ENCODE measurements around the gene XCR1. TPM values are rescaled to one million over a fixed set of nuclear protein-coding genes. Genes with fewer than 3 reads are reported as not detected.

XCR1 gene
- total and polyA plus RNA-seq, 2 of the 8 experiments (the other 6 are each of a cell fraction or from before 2014, with no cell fraction given), result 0.53 TPM; not detected in 1

DNA sequence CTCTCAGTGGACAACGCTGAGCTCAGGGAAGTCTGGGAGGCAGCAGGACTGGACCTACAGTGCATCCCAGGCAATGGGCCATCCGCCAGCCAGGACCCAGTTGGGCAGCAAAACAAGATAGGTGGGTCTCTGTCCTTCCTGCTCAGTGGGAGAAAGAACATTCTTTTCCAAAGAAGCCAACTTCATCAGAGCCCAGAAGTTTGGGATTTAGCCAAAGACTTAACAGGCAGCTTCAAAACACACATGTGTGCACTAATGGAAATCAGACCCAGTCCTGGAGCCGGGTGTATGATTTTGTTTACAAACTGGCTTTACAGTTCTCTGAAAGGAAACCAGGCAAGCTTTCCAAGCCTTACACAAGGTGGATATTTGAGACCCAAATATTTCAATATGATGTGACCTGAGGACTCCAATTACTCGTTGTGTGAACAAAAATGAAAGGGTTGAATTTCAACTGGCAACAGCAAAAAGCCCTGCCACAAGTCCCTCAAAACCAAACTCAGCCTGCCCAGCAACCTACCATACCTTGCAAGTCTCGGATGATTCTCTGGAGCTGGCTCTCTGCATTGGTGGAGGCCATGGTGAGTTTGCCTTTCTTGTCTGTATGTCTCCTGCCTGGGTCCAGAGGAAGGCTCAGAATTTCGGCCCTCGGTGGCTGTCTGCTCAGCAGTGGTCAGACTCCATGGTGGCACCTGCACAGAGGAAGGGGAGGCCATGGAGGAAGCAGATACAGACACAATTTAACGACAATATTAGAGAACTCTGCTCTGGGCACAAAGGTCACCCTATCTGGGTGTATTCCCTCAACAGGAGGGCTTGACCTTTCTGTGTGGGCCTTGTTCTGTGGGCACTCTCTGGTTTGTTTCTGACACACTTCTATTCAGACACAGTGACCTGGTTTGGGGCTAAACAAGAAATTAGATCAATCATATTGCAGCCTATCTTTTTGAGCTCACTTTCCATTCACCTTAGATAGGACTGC lies 42.7 kb downstream of the XCR1 start (continued):
- TF ChIP-seq ATF2 (IDR thresholded peaks at IDR 0.05; ENCODE audit: low read length), result no peak
- no peak for TF ChIP-seq NRF1 (IDR thresholded peaks at IDR 0.05; ENCODE audit: low read depth, low read length)
- TF ChIP-seq CBX8 (IDR thresholded peaks at IDR 0.05; ENCODE audit: borderline replicate concordance, low read depth, low read length), result no peak
- TF ChIP-seq MAX (IDR thresholded peaks at IDR 0.05), result no peak
- no peak for TF ChIP-seq CTBP2 (IDR thresholded peaks at IDR 0.05; ENCODE audit: borderline replicate concordance, insufficient read depth, insufficient read length, low read length)
- TF ChIP-seq GTF2F1 (IDR thresholded peaks at IDR 0.05; ENCODE audit: borderline replicate concordance, low read depth, low read length), result no peak
- no peak for TF ChIP-seq SP4 (IDR thresholded peaks at IDR 0.05; ENCODE audit: low read length)
- no peak for TF ChIP-seq CHD1 (IDR thresholded peaks at IDR 0.05; ENCODE audit: low read depth, low read length)
- no peak for TF ChIP-seq TAF7 (optimal IDR thresholded peaks at IDR 0.05; ENCODE audit: borderline replicate concordance, low read depth, low read length)
- no peak for TF ChIP-seq PHF8 (conservative IDR thresholded peaks at IDR 0.05; ENCODE audit: low read depth, low read length)
- no peak for TF ChIP-seq BACH1 (IDR thresholded peaks at IDR 0.05; ENCODE audit: low read length)
- TF ChIP-seq BRCA1 (IDR thresholded peaks at IDR 0.05; ENCODE audit: low read depth, low read length), result no peak

Data from H1 (cell line).